ENCODE measurements around the gene CYP2W1.

CYP2W1 gene

DNA sequence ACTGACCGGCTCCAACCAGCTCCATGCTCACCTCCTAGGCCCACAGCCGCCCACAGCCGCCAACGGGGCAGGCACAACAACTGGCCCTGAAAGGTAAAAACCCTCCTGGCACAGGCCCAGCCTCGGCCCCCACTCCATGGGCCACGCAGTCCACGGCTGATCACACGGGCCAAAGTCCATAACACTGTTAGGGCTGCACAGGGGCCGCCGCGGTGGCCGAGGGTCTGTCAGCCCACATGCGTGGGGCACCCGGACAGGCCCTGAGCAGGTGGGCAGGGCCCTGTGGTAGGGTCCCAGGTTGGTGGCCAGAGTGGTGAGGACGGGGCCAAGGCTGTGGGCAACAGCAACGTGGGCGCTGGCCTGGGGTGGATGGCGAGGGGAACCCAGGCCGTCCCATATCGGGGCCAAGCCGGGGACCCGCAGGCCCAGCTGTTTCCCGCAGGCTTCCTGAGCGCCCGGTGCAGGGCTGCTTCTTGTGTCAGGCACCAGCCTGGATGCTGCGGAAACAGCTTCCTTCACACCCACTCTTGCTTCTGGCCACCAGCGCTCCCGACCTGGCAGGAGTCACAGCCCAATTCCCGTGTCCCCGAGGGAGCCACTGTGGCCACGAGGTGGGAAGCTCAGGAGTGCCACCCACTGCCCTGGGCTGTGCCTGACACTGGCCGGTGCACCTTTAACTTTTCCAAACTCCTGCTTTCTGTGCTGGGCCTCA, 29.2 kb downstream of the CYP2W1 start:
- TF ChIP-seq, protein P1, sequence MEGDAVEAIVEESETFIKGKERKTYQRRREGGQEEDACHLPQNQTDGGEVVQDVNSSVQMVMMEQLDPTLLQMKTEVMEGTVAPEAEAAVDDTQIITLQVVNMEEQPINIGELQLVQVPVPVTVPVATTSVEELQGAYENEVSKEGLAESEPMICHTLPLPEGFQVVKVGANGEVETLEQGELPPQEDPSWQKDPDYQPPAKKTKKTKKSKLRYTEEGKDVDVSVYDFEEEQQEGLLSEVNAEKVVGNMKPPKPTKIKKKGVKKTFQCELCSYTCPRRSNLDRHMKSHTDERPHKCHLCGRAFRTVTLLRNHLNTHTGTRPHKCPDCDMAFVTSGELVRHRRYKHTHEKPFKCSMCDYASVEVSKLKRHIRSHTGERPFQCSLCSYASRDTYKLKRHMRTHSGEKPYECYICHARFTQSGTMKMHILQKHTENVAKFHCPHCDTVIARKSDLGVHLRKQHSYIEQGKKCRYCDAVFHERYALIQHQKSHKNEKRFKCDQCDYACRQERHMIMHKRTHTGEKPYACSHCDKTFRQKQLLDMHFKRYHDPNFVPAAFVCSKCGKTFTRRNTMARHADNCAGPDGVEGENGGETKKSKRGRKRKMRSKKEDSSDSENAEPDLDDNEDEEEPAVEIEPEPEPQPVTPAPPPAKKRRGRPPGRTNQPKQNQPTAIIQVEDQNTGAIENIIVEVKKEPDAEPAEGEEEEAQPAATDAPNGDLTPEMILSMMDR (IDR thresholded peaks at IDR 0.05; ENCODE audit: low read length): no peak
- no peak for TF ChIP-seq EZH2phosphoT487 (IDR thresholded peaks at IDR 0.05; ENCODE audit: low read length)
- no peak for TF ChIP-seq EZH2 (optimal IDR thresholded peaks at IDR 0.05; ENCODE audit: low read depth, low read length)

DNA sequence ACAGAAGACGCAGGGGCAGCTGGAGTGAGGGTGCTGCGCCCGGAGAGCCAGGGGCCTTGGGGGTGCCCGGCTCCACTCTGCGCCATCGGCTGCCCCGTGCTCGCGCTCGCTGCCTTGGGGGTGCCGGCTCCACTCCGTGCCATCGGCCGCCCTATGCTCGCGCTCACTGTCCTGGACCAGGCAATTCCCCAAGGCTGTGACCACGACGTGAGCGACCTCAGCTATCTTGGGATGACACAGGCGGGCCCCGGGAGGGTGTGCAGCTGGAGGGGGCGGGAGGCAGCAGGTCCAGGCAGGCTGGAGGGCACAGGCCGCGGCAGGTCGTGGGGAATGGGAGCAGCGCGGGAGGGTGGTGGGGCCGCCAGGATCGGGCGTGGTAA, 29.7 kb downstream of the CYP2W1 start:
- Histone ChIP-seq H3K36me3 (replicated peaks; ENCODE audit: insufficient read depth, low read length) (no peaks in the 10 kb centered on the region), H3K9me3 (replicated peaks; ENCODE audit: insufficient read depth, low read length) (no peaks in the 10 kb centered on the region), H2AFZ (ENCODE audit: low read length) (no peak overlapping the region), H4K20me1 (ENCODE audit: insufficient read depth, low read length) (no peaks in the 10 kb centered on the region), H3K9ac (ENCODE audit: low read length) (no peak overlapping the region), H3K4me2 (ENCODE audit: low read depth, low read length) (no peak overlapping the region), H3K27me3 (replicated peaks; ENCODE audit: insufficient read depth, low read length) (no peaks in the 10 kb centered on the region), H3K79me2 (ENCODE audit: low read length) (no peaks in the 10 kb centered on the region; the same call in 1 of the 2 replicates), H3K27ac (ENCODE audit: low read length) (no peak overlapping the region), H3K9me2 (replicated peaks; ENCODE audit: insufficient read depth, low read length) (no peaks in the 10 kb centered on the region), H3K4me1 (ENCODE audit: low read length) (no peaks in the 10 kb centered on the region), H3K4me3 (ENCODE audit: low read length) (no peak overlapping the region), H3F3A (ENCODE audit: insufficient read depth, low read length) (no peaks in the 10 kb centered on the region)
- TF ChIP-seq EZH2 (optimal IDR thresholded peaks at IDR 0.05; ENCODE audit: low read depth, low read length) (no peak), EZH2phosphoT487 (IDR thresholded peaks at IDR 0.05; ENCODE audit: low read length) (no peak)
- TF ChIP-seq, protein P1 (IDR thresholded peaks at IDR 0.05; ENCODE audit: low read length): no peak
- DNase-seq: no peak

More for the DNA sequence above, 29.2 kb downstream of the CYP2W1 start:
- Histone ChIP-seq H3K4me2 (ENCODE audit: low read depth, low read length) (no peak overlapping the region), H3K27ac (ENCODE audit: low read length) (no peak overlapping the region), H3F3A (ENCODE audit: insufficient read depth, low read length) (no peaks in the 10 kb centered on the region), H3K9ac (ENCODE audit: low read length) (no peak overlapping the region), H3K9me3 (replicated peaks; ENCODE audit: insufficient read depth, low read length) (no peaks in the 10 kb centered on the region), H3K9me2 (replicated peaks; ENCODE audit: insufficient read depth, low read length) (no peaks in the 10 kb centered on the region), H3K27me3 (replicated peaks; ENCODE audit: insufficient read depth, low read length) (no peaks in the 10 kb centered on the region), H3K4me1 (ENCODE audit: low read length) (no peaks in the 10 kb centered on the region), H4K20me1 (ENCODE audit: insufficient read depth, low read length) (no peaks in the 10 kb centered on the region), H3K36me3 (replicated peaks; ENCODE audit: insufficient read depth, low read length) (no peaks in the 10 kb centered on the region), H3K4me3 (ENCODE audit: low read length) (no peak overlapping the region), H2AFZ (ENCODE audit: low read length) (no peak overlapping the region), H3K79me2 (ENCODE audit: low read length) (no peaks in the 10 kb centered on the region; the same call in 1 of the 2 replicates)
- DNase-seq: no peak

DNA sequence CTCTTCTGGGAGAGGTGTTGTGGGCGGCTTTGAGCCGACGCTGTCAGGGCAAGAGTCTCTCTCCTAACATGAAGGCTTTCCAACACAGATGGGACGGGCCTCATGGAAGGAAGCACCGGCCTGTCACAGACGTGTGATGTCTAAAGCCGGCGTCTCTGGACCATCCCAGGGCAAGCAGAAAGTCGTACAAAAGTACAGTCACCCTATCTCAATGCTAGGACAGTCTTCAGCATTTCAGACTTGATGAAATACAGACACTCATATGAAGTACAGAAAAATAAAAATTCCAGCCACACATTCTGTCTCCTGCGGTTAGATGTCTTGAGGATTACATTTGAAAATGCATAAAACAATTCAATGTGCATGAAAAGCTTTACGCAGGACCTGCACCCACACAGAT, 30.6 kb downstream of the CYP2W1 start:
- H4K20me1 ChIP-seq (ENCODE audit: insufficient read depth, low read length): no peaks in the 10 kb centered on the region
- H3F3A ChIP-seq (ENCODE audit: insufficient read depth, low read length): no peaks in the 10 kb centered on the region
- no peaks in the 10 kb centered on the region for H3K9me3 ChIP-seq (replicated peaks; ENCODE audit: insufficient read depth, low read length)
- H3K9ac ChIP-seq (ENCODE audit: low read length): no peak overlapping the region
- no peak overlapping the region for H3K27ac ChIP-seq (ENCODE audit: low read length)
- no peaks in the 10 kb centered on the region for H3K36me3 ChIP-seq (replicated peaks; ENCODE audit: insufficient read depth, low read length)
- no peak overlapping the region for H3K4me3 ChIP-seq (ENCODE audit: low read length)
- H3K9me2 ChIP-seq (replicated peaks; ENCODE audit: insufficient read depth, low read length): no peaks in the 10 kb centered on the region
- no peaks in the 10 kb centered on the region for H3K4me1 ChIP-seq (ENCODE audit: low read length)
- H3K4me2 ChIP-seq (ENCODE audit: low read depth, low read length): no peak overlapping the region
- no peak for DNase-seq
- no peak overlapping the region for H2AFZ ChIP-seq (ENCODE audit: low read length)
- no peaks in the 10 kb centered on the region; the same call in 1 of the 2 replicates for H3K79me2 ChIP-seq (ENCODE audit: low read length)
- no peaks in the 10 kb centered on the region for H3K27me3 ChIP-seq (replicated peaks; ENCODE audit: insufficient read depth, low read length)
- TF ChIP-seq EZH2 (optimal IDR thresholded peaks at IDR 0.05; ENCODE audit: low read depth, low read length) (no peak), EZH2phosphoT487 (IDR thresholded peaks at IDR 0.05; ENCODE audit: low read length) (no peak)
- TF ChIP-seq, protein P1 (IDR thresholded peaks at IDR 0.05; ENCODE audit: low read length): no peak
